Measurements from ENCODE around the gene RAD51B.

- TF ChIP-seq, protein P1, sequence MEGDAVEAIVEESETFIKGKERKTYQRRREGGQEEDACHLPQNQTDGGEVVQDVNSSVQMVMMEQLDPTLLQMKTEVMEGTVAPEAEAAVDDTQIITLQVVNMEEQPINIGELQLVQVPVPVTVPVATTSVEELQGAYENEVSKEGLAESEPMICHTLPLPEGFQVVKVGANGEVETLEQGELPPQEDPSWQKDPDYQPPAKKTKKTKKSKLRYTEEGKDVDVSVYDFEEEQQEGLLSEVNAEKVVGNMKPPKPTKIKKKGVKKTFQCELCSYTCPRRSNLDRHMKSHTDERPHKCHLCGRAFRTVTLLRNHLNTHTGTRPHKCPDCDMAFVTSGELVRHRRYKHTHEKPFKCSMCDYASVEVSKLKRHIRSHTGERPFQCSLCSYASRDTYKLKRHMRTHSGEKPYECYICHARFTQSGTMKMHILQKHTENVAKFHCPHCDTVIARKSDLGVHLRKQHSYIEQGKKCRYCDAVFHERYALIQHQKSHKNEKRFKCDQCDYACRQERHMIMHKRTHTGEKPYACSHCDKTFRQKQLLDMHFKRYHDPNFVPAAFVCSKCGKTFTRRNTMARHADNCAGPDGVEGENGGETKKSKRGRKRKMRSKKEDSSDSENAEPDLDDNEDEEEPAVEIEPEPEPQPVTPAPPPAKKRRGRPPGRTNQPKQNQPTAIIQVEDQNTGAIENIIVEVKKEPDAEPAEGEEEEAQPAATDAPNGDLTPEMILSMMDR (IDR thresholded peaks at IDR 0.05), result no peak
- TF ChIP-seq POLR2A (IDR thresholded peaks at IDR 0.05), result no peak
These were observed 113.7 kb downstream of the RAD51B start for GRCh38 chr14:67933266-67933665.

All from thyroid gland (tissue), 4 donors.